Measurements from ENCODE around the gene RAVER2. TPM values are rescaled to one million over a fixed set of nuclear protein-coding genes. Genes with fewer than 3 reads are reported as not detected.

The RAVER2 gene
- total RNA-seq, 1 experiment from 2014 or later, result 12.4 TPM

DNA sequence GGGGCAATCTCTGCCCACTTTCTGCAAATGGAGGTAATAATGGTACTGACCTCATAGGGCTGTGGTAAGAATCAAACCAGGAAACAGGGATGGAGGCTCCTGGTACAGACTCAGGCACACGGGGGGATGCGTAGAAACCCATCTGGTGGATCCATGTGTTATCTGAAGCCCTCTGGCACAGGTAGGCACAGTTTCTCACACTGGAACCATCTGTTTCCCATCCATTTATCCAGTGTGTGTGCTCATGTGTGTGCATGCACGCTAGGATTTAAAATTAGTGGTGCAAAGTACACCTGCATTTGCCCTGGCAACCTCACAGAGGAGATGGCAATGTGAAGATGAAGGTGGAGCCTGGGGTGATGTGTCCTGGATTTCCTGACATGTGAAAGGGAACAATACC is 103.3 kb downstream of the RAVER2 start:
- TF ChIP-seq CTCF (conservative IDR thresholded peaks at IDR 0.05), result no peak
- no peak for TF ChIP-seq EZH2 (IDR thresholded peaks at IDR 0.05; ENCODE audit: low read depth)
- H3K36me3 ChIP-seq (ENCODE audit: low read depth), result no peaks in the 10 kb centered on the region; the same call in 1 of the 2 replicates

DNA sequence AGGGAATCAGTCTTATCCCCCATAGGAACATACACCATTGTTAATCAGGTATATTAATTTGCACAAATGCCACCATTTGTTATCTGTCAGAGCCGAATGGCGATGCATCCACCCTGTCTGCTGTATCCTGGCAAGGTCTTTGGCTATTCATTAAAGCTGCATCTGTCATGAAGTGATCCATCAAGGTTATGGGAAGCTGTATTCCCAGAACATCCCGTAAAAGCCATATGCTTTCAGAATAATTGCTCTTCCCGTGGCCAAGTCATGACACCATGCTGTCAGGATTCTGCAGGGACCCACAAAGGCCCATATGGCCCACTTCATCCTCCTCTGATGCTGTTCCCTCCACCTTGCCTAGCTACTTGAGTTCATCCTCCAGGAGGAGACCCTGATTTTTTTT is 103.9 kb downstream of the RAVER2 start:
- no peak for DNase-seq
- no peaks in the 10 kb centered on the region for H3K9me2 ChIP-seq (ENCODE audit: insufficient read depth)
- BruUV-seq (replicated peaks), result no TSS peak
- POLR2A ChIA-PET (ENCODE audit: unreplicated experiment), result no interaction called here
- no peaks in the 10 kb centered on the region for H4K20me1 ChIP-seq (ENCODE audit: insufficient read depth)
- no peak overlapping the region for H3K27ac ChIP-seq
- H3K27me3 ChIP-seq (ENCODE audit: insufficient read depth, low read depth), result no peaks in the 10 kb centered on the region
- intact Hi-C loops (cut with micrococcal nuclease; ENCODE audit: unreplicated experiment), result no loop called here
- H3K4me3 ChIP-seq, result no peak overlapping the region
- CTCF ChIA-PET, result no interaction called here
- H2AFZ ChIP-seq, result no peak overlapping the region
- no peaks in the 10 kb centered on the region for H3K9me3 ChIP-seq (ENCODE audit: insufficient read depth, low read depth)
- no peaks in the 10 kb centered on the region for H3F3A ChIP-seq (ENCODE audit: insufficient read depth, low read depth)
- no peak overlapping the region for H3K4me2 ChIP-seq
- no peaks in the 10 kb centered on the region for H3K79me2 ChIP-seq (ENCODE audit: low read depth)
- no peaks in the 10 kb centered on the region; the same call in 1 of the 2 replicates for H3K36me3 ChIP-seq (ENCODE audit: low read depth)
- no peak for TF ChIP-seq EZH2 (IDR thresholded peaks at IDR 0.05; ENCODE audit: low read depth)
- TF ChIP-seq CTCF (conservative IDR thresholded peaks at IDR 0.05), result no peak
- H3K4me1 ChIP-seq (replicated peaks; ENCODE audit: insufficient read depth), result no peaks in the 10 kb centered on the region

More for the DNA sequence above, 103.3 kb downstream of the RAVER2 start:
- no TSS peak for BruUV-seq (replicated peaks)
- ChIA-PET CTCF (no interaction called here), POLR2A (ENCODE audit: unreplicated experiment) (no interaction called here)
- H3F3A ChIP-seq (ENCODE audit: insufficient read depth, low read depth), result no peaks in the 10 kb centered on the region
- H3K4me3 ChIP-seq, result no peak overlapping the region
- H4K20me1 ChIP-seq (ENCODE audit: insufficient read depth), result no peaks in the 10 kb centered on the region
- no peaks in the 10 kb centered on the region for H3K9me3 ChIP-seq (ENCODE audit: insufficient read depth, low read depth)
- no peak for DNase-seq
- no peaks in the 10 kb centered on the region for H3K79me2 ChIP-seq (ENCODE audit: low read depth)
- no peaks in the 10 kb centered on the region for H3K9me2 ChIP-seq (ENCODE audit: insufficient read depth)
- H3K27ac ChIP-seq, result no peak overlapping the region
- no peaks in the 10 kb centered on the region for H3K4me1 ChIP-seq (replicated peaks; ENCODE audit: insufficient read depth)
- no peak overlapping the region for H3K4me2 ChIP-seq
- no peak overlapping the region for H2AFZ ChIP-seq
- intact Hi-C loops (cut with micrococcal nuclease; ENCODE audit: unreplicated experiment), result no loop called here
- H3K27me3 ChIP-seq (ENCODE audit: insufficient read depth, low read depth), result no peaks in the 10 kb centered on the region

GRCh38 chr1:64849942-64850341 is 105.1 kb downstream of the RAVER2 start:
- no peak overlapping the region for H3K27ac ChIP-seq
- no peaks in the 10 kb centered on the region for H4K20me1 ChIP-seq (ENCODE audit: insufficient read depth)
- no peaks in the 10 kb centered on the region for H3K9me2 ChIP-seq (ENCODE audit: insufficient read depth)
- H3K4me3 ChIP-seq, result no peak overlapping the region
- intact Hi-C loops (cut with micrococcal nuclease; ENCODE audit: unreplicated experiment), result no loop called here
- H3F3A ChIP-seq (ENCODE audit: insufficient read depth, low read depth), result no peaks in the 10 kb centered on the region
- DNase-seq, result no peak
- H3K79me2 ChIP-seq (ENCODE audit: low read depth), result no peaks in the 10 kb centered on the region
- no peaks in the 10 kb centered on the region for H3K4me1 ChIP-seq (replicated peaks; ENCODE audit: insufficient read depth)
- no peaks in the 10 kb centered on the region; the same call in 1 of the 2 replicates for H3K36me3 ChIP-seq (ENCODE audit: low read depth)
- ChIA-PET POLR2A (ENCODE audit: unreplicated experiment) (interaction anchor here (0.5 kb wide), 1 partner anchor 595 kb away, joined by 7 read pairs; no protein-coding TSS in a partner anchor), CTCF (no interaction called here)
- no peak overlapping the region for H3K4me2 ChIP-seq
- no TSS peak for BruUV-seq (replicated peaks)
- H3K27me3 ChIP-seq (ENCODE audit: insufficient read depth, low read depth), result no peaks in the 10 kb centered on the region
- TF ChIP-seq CTCF (conservative IDR thresholded peaks at IDR 0.05) (no peak), EZH2 (IDR thresholded peaks at IDR 0.05; ENCODE audit: low read depth) (no peak)
- no peak overlapping the region for H2AFZ ChIP-seq
- no peaks in the 10 kb centered on the region for H3K9me3 ChIP-seq (ENCODE audit: insufficient read depth, low read depth)

Data from PC-9 (cell line).